HG03064 (cell line): ENCODE data around the gene SMIM14.
"Not testable (repeated sequence)": the region's sequence is repeated elsewhere in the genome, so short reads cannot be mapped to it uniquely, and the experiment has no call there.

Experiments
- ATAC-seq: cut with Tn5 transposase; IDR thresholded peaks from one replicate; pipeline ENCODE4 v1.9.1; 2021; ENCODE audit warnings: low read depth; ENCODE audit not compliant: unreplicated experiment

SMIM14 gene

GRCh38 chr4:39648827-39649558, 10.3 kb upstream of the SMIM14 start:
- no peak for ATAC-seq

- no peak for ATAC-seq
Observed at GRCh38 chr4:39648213-39648612, 9.5 kb upstream of the SMIM14 start.

GRCh38 chr4:39642885-39643552, 4.4 kb upstream of the SMIM14 start:
- ATAC-seq, result no peak

GRCh38 chr4:39641451-39641850, 2.8 kb upstream of the SMIM14 start:
- ATAC-seq, result no peak

GRCh38 chr4:39637586-39638353, 895 bp downstream of the SMIM14 start:
- peak; percentile 13 for ATAC-seq

GRCh38 chr4:39637221-39637585, 1.5 kb downstream of the SMIM14 start:
- ATAC-seq, result no peak

GRCh38 chr4:39636531-39637184, 2.0 kb downstream of the SMIM14 start:
- no peak for ATAC-seq

GRCh38 chr4:39635023-39635422, 3.6 kb downstream of the SMIM14 start:
- ATAC-seq, result no peak

- peak; percentile 58 for ATAC-seq
Observed at GRCh38 chr4:39631700-39632079, 7.0 kb downstream of the SMIM14 start.

GRCh38 chr4:39627413-39627812, 11.3 kb downstream of the SMIM14 start:
- ATAC-seq, result no peak

- ATAC-seq, result no peak
Observed at GRCh38 chr4:39626913-39627312, 11.8 kb downstream of the SMIM14 start.

GRCh38 chr4:39626261-39626660, 12.4 kb downstream of the SMIM14 start:
- ATAC-seq, result no peak

GRCh38 chr4:39621582-39621981, 17.1 kb downstream of the SMIM14 start:
- no peak for ATAC-seq

- ATAC-seq, result no peak
Observed at GRCh38 chr4:39620551-39621313, 17.9 kb downstream of the SMIM14 start.

GRCh38 chr4:39617534-39617933, 21.1 kb downstream of the SMIM14 start:
- no peak for ATAC-seq

GRCh38 chr4:39616651-39617050, 22.0 kb downstream of the SMIM14 start:
- no peak for ATAC-seq

GRCh38 chr4:39616112-39616511, 22.6 kb downstream of the SMIM14 start:
- ATAC-seq, result not testable (repeated sequence)

- no peak for ATAC-seq
Observed at GRCh38 chr4:39614487-39615162, 24.0 kb downstream of the SMIM14 start.

- peak; percentile 44 for ATAC-seq
Observed at GRCh38 chr4:39613093-39613656, 25.5 kb downstream of the SMIM14 start.
